ENCODE measurements around the gene BORCS6. TPM values are rescaled to one million over a fixed set of nuclear protein-coding genes. Genes with fewer than 3 reads are reported as not detected.
A peak's percentile ranks its signal among the peaks of the same experiment; 100 is the strongest.

BORCS6 gene
- total RNA-seq, 1 donor = 9.4 TPM

- H3K4me3 ChIP-seq (ENCODE audit: insufficient read depth, low read length) = no peak overlapping the region
- no peak overlapping the region for H2AFZ ChIP-seq (ENCODE audit: low read length)
- DNase-seq (ENCODE audit: insufficient read length, low spot score, missing footprints) = peak; percentile 50
- H3K4me2 ChIP-seq (ENCODE audit: insufficient read depth, low read length) = no peak overlapping the region
- no peaks in the 10 kb centered on the region for H3K9me3 ChIP-seq (ENCODE audit: low read depth, low read length)
- H3K79me2 ChIP-seq (ENCODE audit: insufficient read depth, low read length) = peaks cover 24% of the 10 kb centered on the region
- H3K36me3 ChIP-seq (ENCODE audit: insufficient read depth, low read length) = peaks cover 68% of the 10 kb centered on the region
- no peaks in the 10 kb centered on the region for H3K27me3 ChIP-seq (ENCODE audit: insufficient read depth, low read length)
- H4K20me1 ChIP-seq (ENCODE audit: insufficient read depth, low read length) = peaks cover 37% of the 10 kb centered on the region
- H3K27ac ChIP-seq (ENCODE audit: low read depth, low read length) = peak overlapping the region; percentile 27
- H3K4me1 ChIP-seq (ENCODE audit: insufficient read depth, low read length) = peaks cover 20% of the 10 kb centered on the region
- TF ChIP-seq, protein P1, sequence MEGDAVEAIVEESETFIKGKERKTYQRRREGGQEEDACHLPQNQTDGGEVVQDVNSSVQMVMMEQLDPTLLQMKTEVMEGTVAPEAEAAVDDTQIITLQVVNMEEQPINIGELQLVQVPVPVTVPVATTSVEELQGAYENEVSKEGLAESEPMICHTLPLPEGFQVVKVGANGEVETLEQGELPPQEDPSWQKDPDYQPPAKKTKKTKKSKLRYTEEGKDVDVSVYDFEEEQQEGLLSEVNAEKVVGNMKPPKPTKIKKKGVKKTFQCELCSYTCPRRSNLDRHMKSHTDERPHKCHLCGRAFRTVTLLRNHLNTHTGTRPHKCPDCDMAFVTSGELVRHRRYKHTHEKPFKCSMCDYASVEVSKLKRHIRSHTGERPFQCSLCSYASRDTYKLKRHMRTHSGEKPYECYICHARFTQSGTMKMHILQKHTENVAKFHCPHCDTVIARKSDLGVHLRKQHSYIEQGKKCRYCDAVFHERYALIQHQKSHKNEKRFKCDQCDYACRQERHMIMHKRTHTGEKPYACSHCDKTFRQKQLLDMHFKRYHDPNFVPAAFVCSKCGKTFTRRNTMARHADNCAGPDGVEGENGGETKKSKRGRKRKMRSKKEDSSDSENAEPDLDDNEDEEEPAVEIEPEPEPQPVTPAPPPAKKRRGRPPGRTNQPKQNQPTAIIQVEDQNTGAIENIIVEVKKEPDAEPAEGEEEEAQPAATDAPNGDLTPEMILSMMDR (IDR thresholded peaks at IDR 0.05; ENCODE audit: extremely low read depth, low read depth, low read length) = no peak
Measured at GRCh38 chr17:8147805-8148404, 42.1 kb downstream of the BORCS6 start.

DNA sequence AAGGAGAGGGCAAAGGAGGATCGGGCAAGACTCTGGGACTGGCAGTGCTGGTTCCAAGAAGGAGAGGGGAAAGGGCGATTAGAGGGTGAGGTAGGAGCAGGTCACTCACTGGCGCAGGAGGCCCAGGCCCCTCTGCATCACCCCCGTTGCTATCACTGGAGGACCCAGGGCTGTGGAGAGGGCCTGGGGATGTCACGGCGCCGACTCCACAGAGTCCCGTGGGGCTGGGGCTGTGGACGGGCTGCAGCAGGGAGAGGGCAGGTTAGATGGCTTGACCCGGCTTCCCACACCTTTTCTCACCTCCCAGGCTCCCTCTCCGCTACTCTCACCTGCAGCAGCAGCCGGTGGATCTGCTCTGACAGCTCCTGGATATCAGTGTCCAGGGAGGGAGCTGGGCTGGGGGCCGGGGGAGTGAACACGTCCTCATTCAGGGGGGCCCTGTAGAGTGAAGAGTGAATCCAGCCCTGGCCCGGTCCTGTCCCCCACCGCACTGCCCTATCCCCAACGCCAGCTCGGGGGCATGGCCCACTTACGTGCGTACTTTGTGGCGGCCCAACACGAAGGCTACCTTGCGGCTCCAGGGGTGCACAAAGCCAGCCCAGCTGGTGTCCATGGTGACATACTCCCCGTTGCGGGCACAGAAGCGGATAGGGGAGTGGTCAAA is 42.7 kb downstream of the BORCS6 start:
- TF ChIP-seq, protein P1 (IDR thresholded peaks at IDR 0.05; ENCODE audit: extremely low read depth, low read depth, low read length) = no peak
- Histone ChIP-seq H3K4me2 (ENCODE audit: insufficient read depth, low read length) (no peak overlapping the region), H4K20me1 (ENCODE audit: insufficient read depth, low read length) (peaks cover 37% of the 10 kb centered on the region), H3K4me3 (ENCODE audit: insufficient read depth, low read length) (no peak overlapping the region), H3K27ac (ENCODE audit: low read depth, low read length) (no peak overlapping the region), H3K27me3 (ENCODE audit: insufficient read depth, low read length) (no peaks in the 10 kb centered on the region), H2AFZ (ENCODE audit: low read length) (no peak overlapping the region), H3K36me3 (ENCODE audit: insufficient read depth, low read length) (peaks cover 74% of the 10 kb centered on the region), H3K4me1 (ENCODE audit: insufficient read depth, low read length) (peaks cover 15% of the 10 kb centered on the region), H3K79me2 (ENCODE audit: insufficient read depth, low read length) (peaks cover 23% of the 10 kb centered on the region), H3K9me3 (ENCODE audit: low read depth, low read length) (no peaks in the 10 kb centered on the region)
- DNase-seq (ENCODE audit: insufficient read length, low spot score, missing footprints) = peak; percentile 75

- peaks cover 35% of the 10 kb centered on the region for H4K20me1 ChIP-seq (ENCODE audit: insufficient read depth, low read length)
- TF ChIP-seq, protein P1 (IDR thresholded peaks at IDR 0.05; ENCODE audit: extremely low read depth, low read depth, low read length) = no peak
- H3K36me3 ChIP-seq (ENCODE audit: insufficient read depth, low read length) = peaks cover 81% of the 10 kb centered on the region
Measured at GRCh38 chr17:8146381-8147140, 43.4 kb downstream of the BORCS6 start.

GRCh38 chr17:8145811-8146210 is 44.2 kb downstream of the BORCS6 start:
- Histone ChIP-seq H3K79me2 (ENCODE audit: insufficient read depth, low read length) (peaks cover 14% of the 10 kb centered on the region), H3K4me3 (ENCODE audit: insufficient read depth, low read length) (no peak overlapping the region), H3K9me3 (ENCODE audit: low read depth, low read length) (no peaks in the 10 kb centered on the region), H3K27ac (ENCODE audit: low read depth, low read length) (no peak overlapping the region), H3K36me3 (ENCODE audit: insufficient read depth, low read length) (peaks cover 89% of the 10 kb centered on the region), H4K20me1 (ENCODE audit: insufficient read depth, low read length) (peaks cover 37% of the 10 kb centered on the region), H3K27me3 (ENCODE audit: insufficient read depth, low read length) (no peaks in the 10 kb centered on the region), H2AFZ (ENCODE audit: low read length) (no peak overlapping the region), H3K4me1 (ENCODE audit: insufficient read depth, low read length) (peaks cover 4% of the 10 kb centered on the region), H3K4me2 (ENCODE audit: insufficient read depth, low read length) (no peak overlapping the region)
- no peak for DNase-seq (ENCODE audit: insufficient read length, low spot score, missing footprints)
- TF ChIP-seq, protein P1 (IDR thresholded peaks at IDR 0.05; ENCODE audit: extremely low read depth, low read depth, low read length) = no peak

More at GRCh38 chr17:8146381-8147140, 43.4 kb downstream of the BORCS6 start:
- Histone ChIP-seq H3K4me1 (ENCODE audit: insufficient read depth, low read length) (peaks cover 11% of the 10 kb centered on the region), H3K27ac (ENCODE audit: low read depth, low read length) (no peak overlapping the region), H3K4me2 (ENCODE audit: insufficient read depth, low read length) (no peak overlapping the region), H3K79me2 (ENCODE audit: insufficient read depth, low read length) (peaks cover 19% of the 10 kb centered on the region), H3K27me3 (ENCODE audit: insufficient read depth, low read length) (no peaks in the 10 kb centered on the region), H3K4me3 (ENCODE audit: insufficient read depth, low read length) (no peak overlapping the region), H3K9me3 (ENCODE audit: low read depth, low read length) (no peaks in the 10 kb centered on the region), H2AFZ (ENCODE audit: low read length) (no peak overlapping the region)
- DNase-seq (ENCODE audit: insufficient read length, low spot score, missing footprints) = peak; percentile 63
